Effector memory CD4-positive, alpha-beta T cell (primary cell): Measurements from ENCODE around the gene TEX47.

ENCODE experiments used
- DNase-seq, 3 donors: peaks; one replicate each; pipeline ENCODE4 v3.0.0-alpha.2; 2020
- H3K27ac ChIP-seq: 2 replicates; pipeline ENCODE4 v1.7.0; 2013; ENCODE audit warnings: mild to moderate bottlenecking, low read length, moderate library complexity; ENCODE audit not compliant: insufficient read depth, poor library complexity, severe bottlenecking
- H3K27me3 ChIP-seq: replicated peaks from 2 replicates; pipeline ENCODE4 v1.7.0; 2013; ENCODE audit warnings: mild to moderate bottlenecking, low read length; ENCODE audit not compliant: insufficient read depth, control insufficient read depth, poor library complexity, severe bottlenecking
- H3K36me3 ChIP-seq: 2 replicates; pipeline ENCODE4 v1.7.0; 2013; ENCODE audit warnings: mild to moderate bottlenecking, low read length, moderate library complexity; ENCODE audit not compliant: control insufficient read depth, insufficient read depth
- H3K4me1 ChIP-seq: 2 replicates; pipeline ENCODE4 v1.7.0; 2013; ENCODE audit warnings: low read length, mild to moderate bottlenecking; ENCODE audit not compliant: control insufficient read depth, insufficient read depth, poor library complexity, severe bottlenecking
- H3K4me3 ChIP-seq: 2 replicates; pipeline ENCODE4 v1.7.0; 2013; ENCODE audit warnings: low read length, low read depth, mild to moderate bottlenecking; ENCODE audit not compliant: insufficient read depth, poor library complexity, severe bottlenecking
- H3K9me3 ChIP-seq: 2 replicates; pipeline ENCODE4 v1.7.0; 2013; ENCODE audit warnings: mild to moderate bottlenecking, low read length, moderate library complexity; ENCODE audit not compliant: control insufficient read depth
- total RNA-seq, 3 donors: gene quantifications; one replicate each; lab custom pipeline; 2026; lab: John Stamatoyannopoulos, UW

Gene TEX47
- 0 reads per million in 3 donors for total RNA-seq

- Histone ChIP-seq H3K27ac (no peak within 1 kb of the TSS), H3K9me3 (no peaks in the 10 kb centered on the region), H3K4me1 (no peaks in the 10 kb centered on the region), H3K4me3 (no peak within 1 kb of the TSS), H3K36me3 (no peaks in the 10 kb centered on the region), H3K27me3 (no peaks in the 10 kb centered on the region)
- DNase-seq = no peak
These were observed at the start of gene TEX47 for GRCh38 chr7:88795553-88795952. TEX47 (minus strand) TSS chr7:88795737; CDS start chr7:88794942, 795 bp downstream.

- H3K27me3 ChIP-seq = no peaks in the 10 kb centered on the region
- no peaks in the 10 kb centered on the region for H3K9me3 ChIP-seq
- no peaks in the 10 kb centered on the region for H3K4me1 ChIP-seq
- no peak for DNase-seq
- no peaks in the 10 kb centered on the region for H3K36me3 ChIP-seq
- H3K4me3 ChIP-seq = no peak overlapping the region
- H3K27ac ChIP-seq = no peak overlapping the region
These were observed 49.6 kb upstream of the TEX47 start for GRCh38 chr7:88845091-88845490.

GRCh38 chr7:88842201-88842600, 46.7 kb upstream of the TEX47 start:
- no peaks in the 10 kb centered on the region for H3K4me1 ChIP-seq
- DNase-seq = no peak
- no peaks in the 10 kb centered on the region for H3K36me3 ChIP-seq
- no peak overlapping the region for H3K27ac ChIP-seq
- H3K4me3 ChIP-seq = no peak overlapping the region
- H3K27me3 ChIP-seq = no peaks in the 10 kb centered on the region
- no peaks in the 10 kb centered on the region for H3K9me3 ChIP-seq

DNA sequence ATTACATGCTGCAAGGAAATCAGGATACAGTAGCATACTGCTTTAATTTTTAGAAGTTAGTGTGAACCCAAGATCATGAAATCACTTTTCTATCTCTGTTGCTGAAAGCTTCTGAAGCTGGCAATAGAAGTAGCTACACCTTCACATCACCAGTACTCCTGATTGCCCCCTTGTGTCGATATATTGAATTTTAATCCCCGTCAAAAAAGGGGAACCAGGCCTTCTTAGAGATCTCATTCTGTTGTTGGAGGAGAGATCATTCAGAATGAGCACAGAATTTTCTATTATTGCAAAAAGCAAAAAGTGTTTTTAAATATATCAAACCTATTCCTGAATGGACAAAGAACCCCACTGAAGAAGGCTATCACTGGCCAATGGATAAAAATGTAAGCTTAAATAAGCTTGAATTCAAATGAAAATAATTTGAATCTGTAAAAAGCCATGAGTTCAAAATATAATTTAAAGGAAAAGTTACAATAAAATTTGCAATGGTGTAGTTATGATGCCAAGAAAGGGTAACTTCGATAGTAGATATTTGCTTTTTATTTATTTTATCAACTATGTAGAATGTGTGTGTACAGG, 39.7 kb upstream of the TEX47 start:
- DNase-seq = no peak
- H3K4me1 ChIP-seq = no peaks in the 10 kb centered on the region
- H3K4me3 ChIP-seq = no peak overlapping the region
- no peak overlapping the region for H3K27ac ChIP-seq
- no peaks in the 10 kb centered on the region for H3K27me3 ChIP-seq
- no peaks in the 10 kb centered on the region for H3K9me3 ChIP-seq
- no peaks in the 10 kb centered on the region for H3K36me3 ChIP-seq

DNA sequence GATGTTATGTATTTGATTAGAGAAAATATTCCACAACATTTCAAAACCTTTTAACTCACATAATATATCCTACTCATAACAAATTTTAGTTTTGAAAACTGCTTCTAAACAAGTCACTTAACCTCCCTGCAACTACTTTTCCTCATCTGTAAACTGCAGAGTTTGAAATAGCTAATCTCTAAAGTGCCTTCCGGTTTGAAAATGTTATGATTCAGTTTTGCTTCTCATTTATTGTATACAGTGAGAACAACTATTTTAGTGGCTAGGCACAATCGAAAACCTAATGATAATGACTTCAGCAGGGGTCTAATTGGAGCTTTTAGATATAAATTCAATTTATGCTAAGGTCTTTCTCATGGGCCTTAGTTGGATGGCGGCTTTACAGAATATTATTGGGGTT, 30.7 kb upstream of the TEX47 start:
- DNase-seq = no peak
- H3K36me3 ChIP-seq = no peaks in the 10 kb centered on the region

DNA sequence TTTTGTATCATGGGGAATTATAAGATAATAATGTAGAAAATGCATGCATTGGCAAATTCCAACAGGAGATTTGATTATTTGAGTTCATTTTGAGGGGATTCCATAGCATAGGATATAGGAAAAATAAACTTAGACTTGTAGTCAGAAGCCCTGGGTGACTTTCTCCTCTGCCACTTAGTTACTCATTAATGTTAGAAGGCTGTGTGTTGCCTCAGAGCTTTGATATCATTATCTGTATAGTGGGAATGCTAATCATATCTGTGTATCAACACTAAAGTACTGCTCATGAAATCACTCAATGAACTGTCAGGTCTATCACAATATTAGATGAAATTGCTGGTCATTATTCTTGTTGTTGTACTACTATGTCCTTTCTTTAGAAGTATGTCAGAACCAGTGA, 23.0 kb upstream of the TEX47 start:
- no peak overlapping the region for H3K27ac ChIP-seq
- H3K4me3 ChIP-seq = no peak overlapping the region
- H3K36me3 ChIP-seq = no peaks in the 10 kb centered on the region
- no peaks in the 10 kb centered on the region for H3K9me3 ChIP-seq
- H3K4me1 ChIP-seq = no peaks in the 10 kb centered on the region
- DNase-seq = no peak
- H3K27me3 ChIP-seq = no peaks in the 10 kb centered on the region

More for the DNA sequence above, 30.7 kb upstream of the TEX47 start:
- H3K9me3 ChIP-seq = no peaks in the 10 kb centered on the region
- H3K4me3 ChIP-seq = no peak overlapping the region
- H3K27me3 ChIP-seq = no peaks in the 10 kb centered on the region
- no peak overlapping the region for H3K27ac ChIP-seq
- no peaks in the 10 kb centered on the region for H3K4me1 ChIP-seq

DNA sequence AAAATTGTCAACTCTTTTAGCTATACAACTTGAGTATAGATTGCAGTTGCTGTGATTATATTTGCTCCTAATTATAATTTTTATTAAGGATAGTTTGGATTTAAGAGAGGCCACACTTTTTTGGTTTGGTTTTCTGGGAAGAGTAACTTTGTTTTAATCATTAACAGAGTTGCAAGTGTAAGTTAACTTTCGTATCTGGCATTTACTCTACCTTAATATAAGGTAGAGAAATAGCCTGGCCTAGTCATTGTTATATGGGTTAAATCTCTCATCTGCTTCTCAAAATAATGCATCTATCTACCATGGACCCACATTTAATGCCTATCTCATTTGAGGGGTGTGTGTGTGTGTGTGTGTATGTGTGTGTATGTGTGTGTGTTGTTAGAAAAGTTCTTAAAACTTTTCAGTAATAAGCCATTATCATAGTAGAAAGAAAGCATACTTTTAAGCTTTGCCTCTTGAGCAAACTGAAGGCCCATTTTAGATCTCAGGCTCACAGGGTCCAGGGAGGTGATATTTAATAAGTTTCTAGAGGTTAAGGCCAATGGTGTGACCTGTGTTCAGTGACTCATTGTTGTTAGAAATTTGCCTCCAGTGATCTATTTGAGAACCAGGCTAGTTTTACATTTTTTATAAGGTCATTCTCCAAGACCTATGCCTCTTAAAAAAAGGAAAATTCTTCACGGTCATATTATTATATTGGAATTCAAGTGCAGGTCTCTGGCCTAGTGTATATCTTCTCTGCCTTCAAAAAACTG, 10.9 kb upstream of the TEX47 start:
- H3K27me3 ChIP-seq = no peaks in the 10 kb centered on the region
- no peaks in the 10 kb centered on the region for H3K36me3 ChIP-seq
- DNase-seq = no peak
- H3K4me1 ChIP-seq = no peaks in the 10 kb centered on the region
- H3K4me3 ChIP-seq = no peak overlapping the region
- no peak overlapping the region for H3K27ac ChIP-seq
- no peaks in the 10 kb centered on the region for H3K9me3 ChIP-seq

DNA sequence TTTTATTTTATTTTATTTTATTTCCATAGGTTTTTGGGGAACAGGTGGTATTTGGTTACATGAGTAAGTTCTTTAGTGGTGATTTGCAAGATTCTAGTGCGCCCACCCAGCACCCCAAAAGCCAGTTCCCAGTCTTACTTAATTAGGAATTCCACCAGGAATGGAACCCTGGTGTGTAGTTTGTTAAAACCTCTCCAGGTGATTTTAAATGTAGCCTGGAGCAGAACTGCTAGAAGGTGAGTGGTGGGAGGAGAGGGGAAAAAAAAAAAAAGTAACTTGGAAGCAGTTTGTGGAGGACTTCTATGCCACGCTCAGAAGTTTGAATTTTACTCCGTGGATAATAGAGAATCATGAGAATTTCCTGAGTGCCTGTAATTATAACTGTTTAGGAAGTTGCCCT, 5.5 kb upstream of the TEX47 start:
- H3K9me3 ChIP-seq = no peaks in the 10 kb centered on the region
- no peak for DNase-seq
- H3K36me3 ChIP-seq = no peaks in the 10 kb centered on the region
- H3K27ac ChIP-seq = no peak overlapping the region
- H3K4me1 ChIP-seq = no peaks in the 10 kb centered on the region
- no peaks in the 10 kb centered on the region for H3K27me3 ChIP-seq
- no peak overlapping the region for H3K4me3 ChIP-seq

DNA sequence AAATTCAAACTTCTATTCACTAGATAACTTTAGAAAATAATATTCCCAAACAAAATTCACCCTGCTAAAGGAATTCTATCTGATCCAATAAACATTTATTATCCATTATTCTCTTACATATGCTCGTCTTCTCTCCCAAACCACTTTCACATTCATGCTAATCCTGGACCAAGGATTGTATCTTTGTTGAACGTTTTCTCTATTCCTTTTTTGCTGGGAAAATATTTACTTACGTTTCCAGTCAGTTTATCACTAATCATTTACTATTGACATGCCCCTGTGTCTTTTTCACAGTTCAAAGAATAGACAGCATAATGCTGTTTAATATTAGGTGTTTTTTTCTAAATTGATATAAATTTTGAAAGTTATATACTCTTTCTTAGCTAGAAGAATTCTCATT, 3.2 kb downstream of the TEX47 start:
- no peaks in the 10 kb centered on the region for H3K4me1 ChIP-seq
- no peak for DNase-seq
- no peaks in the 10 kb centered on the region for H3K27me3 ChIP-seq
- H3K4me3 ChIP-seq = no peak overlapping the region
- no peaks in the 10 kb centered on the region for H3K9me3 ChIP-seq
- H3K27ac ChIP-seq = no peak overlapping the region
- H3K36me3 ChIP-seq = no peaks in the 10 kb centered on the region

DNA sequence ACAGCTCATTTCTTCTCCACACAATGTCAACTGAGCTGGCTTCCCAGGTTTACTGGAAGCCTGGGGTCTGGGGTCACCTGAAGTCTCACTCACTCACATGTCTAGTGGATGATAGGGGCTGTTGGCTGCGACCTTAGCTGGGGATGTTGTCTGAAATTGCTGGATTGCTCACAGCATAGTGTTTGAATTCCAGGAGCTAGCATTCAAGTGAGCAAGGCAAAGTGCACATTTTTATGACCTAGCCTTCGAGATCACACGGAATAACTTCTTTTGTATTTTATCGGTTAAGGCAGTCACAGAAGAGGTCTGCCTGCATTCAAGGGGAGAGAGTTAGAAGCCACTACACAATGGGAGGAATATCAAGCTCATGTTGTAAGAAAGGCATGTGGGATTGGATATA, 3.6 kb downstream of the TEX47 start:
- Histone ChIP-seq H3K27ac (no peak overlapping the region), H3K4me1 (no peaks in the 10 kb centered on the region), H3K9me3 (no peaks in the 10 kb centered on the region), H3K4me3 (no peak overlapping the region), H3K36me3 (no peaks in the 10 kb centered on the region), H3K27me3 (no peaks in the 10 kb centered on the region)
- DNase-seq = no peak
